ENCODE data around the gene SREK1. TPM values are rescaled to one million over a fixed set of nuclear protein-coding genes. Genes with fewer than 3 reads are reported as not detected.

The SREK1 gene
- total RNA-seq, 1 donor = 99.7 TPM

DNA sequence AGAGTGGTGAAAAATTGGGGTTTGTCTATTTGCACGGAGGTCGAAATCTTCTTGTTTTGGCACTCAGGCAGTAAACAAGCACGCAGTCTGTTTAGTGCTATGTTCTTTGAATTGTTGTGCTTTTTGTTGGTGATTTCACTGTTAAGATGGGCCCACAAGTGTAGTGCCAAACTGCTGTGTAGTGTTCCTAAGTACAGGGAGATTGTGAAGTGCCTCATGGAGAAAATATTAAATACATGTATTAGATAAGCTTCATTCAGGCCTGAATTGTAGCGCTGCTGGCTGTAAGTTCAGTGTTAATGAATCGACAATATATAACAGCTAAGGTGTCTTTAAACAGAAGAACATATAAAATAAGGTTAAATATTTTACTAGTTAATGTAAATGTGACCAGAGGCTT is 17.3 kb downstream of the SREK1 start:
- TF ChIP-seq, protein P1, sequence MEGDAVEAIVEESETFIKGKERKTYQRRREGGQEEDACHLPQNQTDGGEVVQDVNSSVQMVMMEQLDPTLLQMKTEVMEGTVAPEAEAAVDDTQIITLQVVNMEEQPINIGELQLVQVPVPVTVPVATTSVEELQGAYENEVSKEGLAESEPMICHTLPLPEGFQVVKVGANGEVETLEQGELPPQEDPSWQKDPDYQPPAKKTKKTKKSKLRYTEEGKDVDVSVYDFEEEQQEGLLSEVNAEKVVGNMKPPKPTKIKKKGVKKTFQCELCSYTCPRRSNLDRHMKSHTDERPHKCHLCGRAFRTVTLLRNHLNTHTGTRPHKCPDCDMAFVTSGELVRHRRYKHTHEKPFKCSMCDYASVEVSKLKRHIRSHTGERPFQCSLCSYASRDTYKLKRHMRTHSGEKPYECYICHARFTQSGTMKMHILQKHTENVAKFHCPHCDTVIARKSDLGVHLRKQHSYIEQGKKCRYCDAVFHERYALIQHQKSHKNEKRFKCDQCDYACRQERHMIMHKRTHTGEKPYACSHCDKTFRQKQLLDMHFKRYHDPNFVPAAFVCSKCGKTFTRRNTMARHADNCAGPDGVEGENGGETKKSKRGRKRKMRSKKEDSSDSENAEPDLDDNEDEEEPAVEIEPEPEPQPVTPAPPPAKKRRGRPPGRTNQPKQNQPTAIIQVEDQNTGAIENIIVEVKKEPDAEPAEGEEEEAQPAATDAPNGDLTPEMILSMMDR (IDR thresholded peaks at IDR 0.05; ENCODE audit: insufficient read depth, low read depth, low read length) = no peak
- no peak overlapping the region for H3K4me3 ChIP-seq (ENCODE audit: low read depth, low read length)
- DNase-seq (ENCODE audit: low read depth) = no peak

DNA sequence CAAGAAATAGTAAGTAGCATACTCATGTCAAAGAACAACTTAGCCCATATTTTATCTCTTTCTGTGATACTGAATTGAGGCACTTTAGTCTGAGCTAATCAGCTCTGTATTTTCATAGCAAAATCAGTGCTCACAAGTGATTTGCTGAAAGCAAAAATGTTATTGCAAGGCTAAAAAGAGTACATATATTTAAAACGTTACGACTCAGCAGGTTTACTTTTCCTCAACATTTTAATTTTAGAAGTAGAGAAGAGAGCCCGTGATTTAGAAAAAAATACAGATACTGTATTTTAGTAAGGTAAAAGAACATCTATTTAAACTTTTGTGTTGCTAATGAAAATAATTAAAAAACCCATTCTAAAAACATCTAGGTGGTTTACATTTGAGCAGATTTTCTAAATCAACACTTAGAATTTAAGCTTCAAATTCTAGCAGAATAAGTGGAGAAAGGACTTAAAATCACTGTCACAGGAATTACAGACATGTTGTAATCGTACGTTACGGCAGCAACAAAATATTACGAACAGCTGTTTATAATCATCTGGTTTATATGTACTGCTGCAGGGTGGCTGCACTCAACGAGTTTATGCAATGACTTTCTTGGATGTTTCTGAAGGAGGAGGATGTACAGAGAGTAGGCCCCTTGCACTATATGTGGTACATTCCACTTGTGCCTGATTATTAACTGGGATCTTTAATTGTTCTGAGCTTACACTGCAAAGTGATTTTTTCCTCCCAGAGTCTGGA is 20.1 kb downstream of the SREK1 start:
- TF ChIP-seq, protein P1 (IDR thresholded peaks at IDR 0.05; ENCODE audit: insufficient read depth, low read depth, low read length) = no peak
- H3K4me3 ChIP-seq (ENCODE audit: low read depth, low read length) = no peak overlapping the region
- DNase-seq (ENCODE audit: low read depth) = peak; percentile 85

DNA sequence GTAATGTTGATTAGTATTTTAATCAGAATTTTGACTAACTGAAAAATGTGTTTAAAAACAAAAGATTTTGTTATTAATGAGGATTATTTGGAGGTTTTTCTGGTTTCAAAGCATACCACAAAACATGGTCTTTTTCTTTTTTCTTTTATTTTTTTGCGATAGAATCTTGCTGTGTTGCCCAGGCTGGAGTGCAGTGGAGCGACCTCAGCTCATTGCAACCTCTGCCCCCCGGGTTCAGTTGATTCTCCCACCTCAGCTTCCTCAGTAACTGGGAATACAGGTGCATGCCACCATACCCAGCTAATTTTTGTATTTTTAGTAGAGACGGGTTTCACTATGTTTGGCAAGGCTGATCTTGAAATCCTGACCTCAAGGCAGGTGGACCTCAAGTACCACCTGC is 24.1 kb downstream of the SREK1 start:
- TF ChIP-seq, protein P1 (IDR thresholded peaks at IDR 0.05; ENCODE audit: insufficient read depth, low read depth, low read length) = no peak
- H3K4me3 ChIP-seq (ENCODE audit: low read depth, low read length) = no peak overlapping the region
- DNase-seq (ENCODE audit: low read depth) = no peak

DNA sequence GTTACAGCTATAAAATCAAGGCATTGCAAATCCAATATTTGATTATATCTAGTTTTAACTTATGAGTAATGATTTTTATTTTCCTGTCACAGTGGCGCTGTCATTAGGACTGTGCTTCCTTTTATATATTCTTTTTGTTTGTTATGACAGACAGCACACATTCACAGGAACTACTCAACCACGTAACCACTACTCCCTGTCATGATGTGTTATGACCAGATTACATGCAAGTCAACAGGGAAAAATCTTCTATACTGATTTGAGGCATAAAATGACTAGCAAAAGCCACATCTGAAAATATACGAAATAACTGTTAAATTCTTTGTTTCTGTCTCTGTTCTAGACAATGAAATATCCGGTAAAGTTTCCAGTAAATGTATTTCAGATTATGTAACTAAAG is 25.4 kb downstream of the SREK1 start:
- no peak overlapping the region for H3K4me3 ChIP-seq (ENCODE audit: low read depth, low read length)
- DNase-seq (ENCODE audit: low read depth) = no peak
- TF ChIP-seq, protein P1 (IDR thresholded peaks at IDR 0.05; ENCODE audit: insufficient read depth, low read depth, low read length) = no peak

DNA sequence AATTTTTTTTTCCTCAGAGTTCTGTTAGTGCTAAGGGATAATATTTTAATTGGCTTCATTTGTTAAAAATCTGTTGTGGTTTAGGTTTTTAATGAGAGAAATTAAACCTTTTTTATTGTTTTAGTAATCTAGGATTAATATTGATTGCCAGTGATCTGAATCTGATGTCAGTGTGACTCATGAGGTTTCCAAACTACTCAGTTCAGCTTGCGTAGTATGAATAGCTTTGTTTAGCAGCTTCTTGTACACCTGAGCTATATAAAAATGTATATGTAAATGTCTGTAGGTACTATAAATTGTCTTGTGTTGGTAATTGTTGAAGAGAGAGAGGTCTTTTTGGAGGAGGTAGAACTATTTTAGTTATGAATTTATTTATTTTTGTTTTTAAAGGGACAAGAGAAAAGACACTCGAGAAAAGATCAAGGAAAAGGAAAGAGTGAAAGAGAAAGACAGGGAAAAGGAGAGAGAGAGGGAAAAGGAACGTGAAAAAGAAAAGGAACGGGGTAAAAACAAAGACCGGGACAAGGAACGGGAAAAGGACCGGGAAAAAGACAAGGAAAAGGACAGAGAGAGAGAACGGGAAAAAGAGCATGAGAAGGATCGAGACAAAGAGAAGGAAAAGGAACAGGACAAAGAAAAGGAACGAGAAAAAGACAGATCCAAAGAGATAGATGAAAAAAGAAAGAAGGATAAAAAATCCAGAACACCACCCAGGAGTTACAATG is 26.3 kb downstream of the SREK1 start:
- TF ChIP-seq, protein P1 (IDR thresholded peaks at IDR 0.05; ENCODE audit: insufficient read depth, low read depth, low read length) = no peak
- DNase-seq (ENCODE audit: low read depth) = no peak

DNA sequence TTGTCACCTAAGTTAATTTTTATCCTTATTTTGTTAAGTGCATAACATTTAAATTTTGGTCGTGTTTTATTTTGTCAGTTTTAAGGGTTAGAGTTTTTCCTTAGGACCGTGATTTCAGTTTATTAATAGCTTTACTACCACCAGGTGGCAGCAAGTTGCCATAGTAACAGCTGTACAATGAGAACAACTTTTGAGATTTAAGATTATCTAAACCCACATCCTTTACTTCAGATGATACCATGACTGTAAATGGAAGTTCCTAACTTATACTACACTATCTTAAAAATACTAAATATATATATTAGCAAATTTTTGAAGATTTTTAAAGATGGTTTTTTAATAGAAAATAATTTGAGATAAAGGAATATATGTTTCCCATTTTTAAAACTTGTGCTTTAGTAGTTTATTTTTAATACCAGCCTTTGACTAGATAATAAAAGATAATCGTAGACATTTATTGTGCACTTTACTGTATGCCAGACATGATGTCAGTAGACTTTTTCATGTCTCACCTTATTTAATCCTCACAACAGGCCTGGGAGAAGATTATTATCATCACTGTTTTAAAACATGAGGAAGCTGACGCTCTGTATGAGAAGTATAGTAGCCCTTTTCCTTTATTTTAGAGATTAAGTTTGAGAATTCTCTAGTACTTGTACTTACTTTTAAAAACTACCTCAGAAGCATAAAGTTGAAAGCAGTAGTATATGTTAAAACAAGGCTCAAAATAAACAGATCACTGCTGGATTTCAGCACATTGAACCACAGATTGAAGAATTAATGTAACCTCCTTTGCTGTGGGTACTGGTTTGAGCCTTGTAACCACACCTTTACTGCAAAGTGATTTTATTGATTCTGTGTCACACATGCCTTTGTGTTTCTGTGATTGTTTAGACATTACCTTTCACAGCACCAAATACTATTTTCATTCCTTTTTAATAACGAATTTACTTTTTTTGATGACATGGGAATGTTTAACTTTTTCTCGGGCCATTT is 27.5 kb downstream of the SREK1 start:
- DNase-seq (ENCODE audit: low read depth) = peak; percentile 73
- H3K4me3 ChIP-seq (ENCODE audit: low read depth, low read length) = no peak overlapping the region
- TF ChIP-seq, protein P1 (IDR thresholded peaks at IDR 0.05; ENCODE audit: insufficient read depth, low read depth, low read length) = peak; percentile 46

More for the DNA sequence above, 26.3 kb downstream of the SREK1 start:
- H3K4me3 ChIP-seq (ENCODE audit: low read depth, low read length) = no peak overlapping the region
